Smooth muscle cell (in vitro differentiated cells): Measurements from ENCODE around the gene SLC25A17. TPM values are rescaled to one million over a fixed set of nuclear protein-coding genes. Genes with fewer than 3 reads are reported as not detected.

ENCODE experiments used
- DNase-seq: peaks from one replicate; lab custom pipeline; 2025; ENCODE audit not compliant: unreplicated experiment; lab: John Stamatoyannopoulos, UW
- H2AFZ ChIP-seq: fragments of 200-600 bp; sonication (generic); 2 replicates; pipeline ENCODE4 v1.6.0; 2016; ENCODE audit warnings: antibody characterized with exemption, low read depth, mild to moderate bottlenecking
- H3F3A ChIP-seq: fragments of 200-600 bp; sonication (generic); 2 replicates; pipeline ENCODE4 v1.6.0; 2017; ENCODE audit warnings: antibody characterized with exemption, low read depth
- H3K27ac ChIP-seq: fragments of 200-600 bp; sonication (generic); 2 replicates; pipeline ENCODE4 v1.5.1; 2016; ENCODE audit warnings: low read depth, mild to moderate bottlenecking
- H3K27me3 ChIP-seq: fragments of 200-600 bp; sonication (generic); 2 replicates; pipeline ENCODE4 v1.6.1; 2016; ENCODE audit warnings: low read depth, mild to moderate bottlenecking
- H3K36me3 ChIP-seq: fragments of 200-600 bp; sonication (generic); 2 replicates; pipeline ENCODE4 v1.5.1; 2016; ENCODE audit warnings: low read depth
- H3K4me1 ChIP-seq: fragments of 200-600 bp; sonication (generic); 2 replicates; pipeline ENCODE4 v1.5.1; 2016; ENCODE audit warnings: low read depth
- H3K4me2 ChIP-seq: fragments of 200-600 bp; sonication (generic); 2 replicates; pipeline ENCODE4 v1.6.0; 2016; ENCODE audit warnings: mild to moderate bottlenecking
- H3K4me3 ChIP-seq: fragments of 200-600 bp; sonication (generic); 2 replicates; pipeline ENCODE4 v1.5.1; 2016; ENCODE audit warnings: mild to moderate bottlenecking
- H3K79me2 ChIP-seq: fragments of 200-600 bp; sonication (generic); 2 replicates; pipeline ENCODE4 v1.6.0; 2016; ENCODE audit warnings: low read depth, mild to moderate bottlenecking
- H3K9ac ChIP-seq: fragments of 200-600 bp; sonication (generic); 2 replicates; pipeline ENCODE4 v1.6.0; 2016; ENCODE audit warnings: low read depth
- H3K9me3 ChIP-seq: fragments of 200-600 bp; sonication (generic); replicated peaks from 2 replicates; pipeline ENCODE4 v1.5.1; 2016; ENCODE audit warnings: low read depth
- H4K20me1 ChIP-seq: fragments of 200-600 bp; sonication (generic); 2 replicates; pipeline ENCODE4 v1.6.0; 2016; ENCODE audit warnings: low read depth
- WGBS: methylation state at CpG from one replicate; pipeline ENCODE4 v1.1.7; 2016; ENCODE audit warnings: low lambda C conversion rate; 5-methylcytosine and 5-hydroxymethylcytosine counted together
- polyA plus RNA-seq: library from polyadenylated mRNA; unstranded; fragments of >200 nt; fragmentation: Nextera tagmentation; extraction: Ambion mirVana; gene quantifications from 2 replicates; pipeline ENCODE4 v1.2.1, GENCODE V29; 2016
- total RNA-seq: library from RNA; depleted of rRNA; stranded (reverse); fragments of >200 nt; gene quantifications from 2 replicates; pipeline ENCODE4 v1.2.3, GENCODE V29; 2014
- TF ChIP-seq, protein P1 (sequence below): fragments of 200-600 bp; sonication (generic); IDR thresholded peaks from 2 replicates; pipeline ENCODE4 v1.5.1; 2017; ENCODE audit warnings: borderline replicate concordance, mild to moderate bottlenecking, antibody characterized with exemption; ENCODE audit not compliant: insufficient read depth, poor library complexity, severe bottlenecking

Gene SLC25A17
- total and polyA plus RNA-seq, 2 experiments from 2014 or later = 28.9 to 31.5 TPM

DNA sequence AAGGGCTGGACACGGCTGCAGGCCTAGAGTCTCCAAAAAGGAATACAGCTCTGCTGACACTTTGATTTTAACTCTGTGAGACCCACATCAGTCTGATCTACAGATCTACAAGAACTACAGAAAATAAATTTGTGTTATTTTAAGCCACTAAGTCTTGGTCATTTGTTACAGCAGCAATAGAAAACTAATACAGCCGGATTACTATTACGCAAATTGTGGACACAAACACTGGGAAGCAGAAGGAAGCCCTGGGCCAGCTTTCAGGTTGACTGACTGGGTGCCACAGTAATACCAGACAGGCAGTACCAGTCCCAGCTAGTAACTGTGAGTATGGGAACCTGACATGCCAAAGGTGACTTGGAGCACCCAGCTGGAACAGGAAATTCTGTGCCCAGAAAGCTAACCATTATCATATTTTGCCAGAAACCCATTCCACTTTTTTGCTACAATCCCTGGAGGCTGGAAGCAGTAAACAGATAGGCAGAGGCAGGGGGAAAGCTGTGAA lies 13.4 kb downstream of the SLC25A17 start:
- Histone ChIP-seq H3K4me3 (no peak overlapping the region), H3K27ac (peak overlapping the region; percentile 32), H3K4me2 (peak overlapping the region; percentile 10), H3K9ac (no peak overlapping the region), H3K4me1 (no peaks in the 10 kb centered on the region), H3F3A (no peaks in the 10 kb centered on the region), H3K79me2 (peaks cover 78% of the 10 kb centered on the region), H4K20me1 (peaks cover 11% of the 10 kb centered on the region), H3K36me3 (no peaks in the 10 kb centered on the region), H3K27me3 (no peaks in the 10 kb centered on the region), H2AFZ (no peak overlapping the region), H3K9me3 (no peaks in the 10 kb centered on the region)
- TF ChIP-seq, protein P1, sequence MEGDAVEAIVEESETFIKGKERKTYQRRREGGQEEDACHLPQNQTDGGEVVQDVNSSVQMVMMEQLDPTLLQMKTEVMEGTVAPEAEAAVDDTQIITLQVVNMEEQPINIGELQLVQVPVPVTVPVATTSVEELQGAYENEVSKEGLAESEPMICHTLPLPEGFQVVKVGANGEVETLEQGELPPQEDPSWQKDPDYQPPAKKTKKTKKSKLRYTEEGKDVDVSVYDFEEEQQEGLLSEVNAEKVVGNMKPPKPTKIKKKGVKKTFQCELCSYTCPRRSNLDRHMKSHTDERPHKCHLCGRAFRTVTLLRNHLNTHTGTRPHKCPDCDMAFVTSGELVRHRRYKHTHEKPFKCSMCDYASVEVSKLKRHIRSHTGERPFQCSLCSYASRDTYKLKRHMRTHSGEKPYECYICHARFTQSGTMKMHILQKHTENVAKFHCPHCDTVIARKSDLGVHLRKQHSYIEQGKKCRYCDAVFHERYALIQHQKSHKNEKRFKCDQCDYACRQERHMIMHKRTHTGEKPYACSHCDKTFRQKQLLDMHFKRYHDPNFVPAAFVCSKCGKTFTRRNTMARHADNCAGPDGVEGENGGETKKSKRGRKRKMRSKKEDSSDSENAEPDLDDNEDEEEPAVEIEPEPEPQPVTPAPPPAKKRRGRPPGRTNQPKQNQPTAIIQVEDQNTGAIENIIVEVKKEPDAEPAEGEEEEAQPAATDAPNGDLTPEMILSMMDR = no peak
- no peak for DNase-seq
- WGBS = 78% methylated on average over 3 of the region's 3 CpGs

DNA sequence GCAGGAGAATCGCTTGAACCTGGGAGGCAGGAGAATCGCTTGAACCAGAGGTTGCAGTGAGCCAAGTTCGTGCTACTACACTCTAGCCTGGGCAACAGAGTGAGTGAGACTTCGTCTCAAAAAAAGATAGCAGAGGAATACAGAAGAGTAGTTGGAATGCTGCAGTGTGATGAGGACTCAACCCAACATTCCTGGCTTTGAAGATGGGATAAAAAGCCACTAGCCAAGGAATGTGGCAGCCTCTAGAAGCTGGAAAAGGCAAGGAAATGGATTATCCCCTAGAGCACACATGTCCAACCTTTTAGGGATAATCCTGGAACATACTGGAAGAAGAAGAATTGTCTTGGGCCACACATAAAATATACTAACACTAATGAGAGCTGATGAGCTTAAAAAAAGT lies 13.9 kb downstream of the SLC25A17 start:
- no peaks in the 10 kb centered on the region for H3K9me3 ChIP-seq
- H3K27me3 ChIP-seq = no peaks in the 10 kb centered on the region
- no peak overlapping the region for H3K9ac ChIP-seq
- peak overlapping the region; percentile 10 for H3K4me2 ChIP-seq
- no peaks in the 10 kb centered on the region for H3K4me1 ChIP-seq
- H3F3A ChIP-seq = no peaks in the 10 kb centered on the region
- 69% methylated on average over 4 of the region's 4 CpGs for WGBS
- H3K36me3 ChIP-seq = no peaks in the 10 kb centered on the region
- peaks cover 73% of the 10 kb centered on the region for H3K79me2 ChIP-seq
- no peak overlapping the region for H3K4me3 ChIP-seq
- TF ChIP-seq, protein P1 = no peak
- DNase-seq = no peak
- H2AFZ ChIP-seq = no peak overlapping the region
- peaks cover 10% of the 10 kb centered on the region for H4K20me1 ChIP-seq
- H3K27ac ChIP-seq = peak overlapping the region; percentile 32

DNA sequence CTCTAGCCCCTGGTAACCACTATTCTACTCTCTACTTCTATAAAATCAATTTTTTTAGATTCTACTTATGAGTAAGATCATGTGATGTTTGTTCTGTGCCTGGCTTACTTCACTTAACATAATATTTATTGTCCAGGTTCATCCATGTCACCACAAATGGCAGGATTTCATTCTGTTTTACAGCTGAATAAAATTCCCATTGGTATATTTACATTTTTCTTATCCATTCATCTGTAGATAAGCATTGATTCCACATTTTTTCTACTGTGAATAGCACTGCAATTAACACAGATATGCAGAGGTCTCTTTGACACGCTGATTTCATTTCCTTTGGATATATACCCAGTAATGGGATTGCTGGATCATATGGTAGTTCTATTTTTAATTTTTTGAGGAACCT lies 15.8 kb downstream of the SLC25A17 start:
- TF ChIP-seq, protein P1 = no peak
- Histone ChIP-seq H3K4me1 (no peaks in the 10 kb centered on the region), H3F3A (no peaks in the 10 kb centered on the region), H3K36me3 (no peaks in the 10 kb centered on the region), H3K4me3 (no peak overlapping the region), H3K27ac (no peak overlapping the region), H3K27me3 (no peaks in the 10 kb centered on the region), H4K20me1 (peaks cover 5% of the 10 kb centered on the region), H3K4me2 (no peak overlapping the region), H2AFZ (no peak overlapping the region), H3K9me3 (no peaks in the 10 kb centered on the region), H3K9ac (no peak overlapping the region), H3K79me2 (peaks cover 57% of the 10 kb centered on the region)
- DNase-seq = no peak
- 94% methylated on average over 1 of the region's 1 CpG for WGBS

DNA sequence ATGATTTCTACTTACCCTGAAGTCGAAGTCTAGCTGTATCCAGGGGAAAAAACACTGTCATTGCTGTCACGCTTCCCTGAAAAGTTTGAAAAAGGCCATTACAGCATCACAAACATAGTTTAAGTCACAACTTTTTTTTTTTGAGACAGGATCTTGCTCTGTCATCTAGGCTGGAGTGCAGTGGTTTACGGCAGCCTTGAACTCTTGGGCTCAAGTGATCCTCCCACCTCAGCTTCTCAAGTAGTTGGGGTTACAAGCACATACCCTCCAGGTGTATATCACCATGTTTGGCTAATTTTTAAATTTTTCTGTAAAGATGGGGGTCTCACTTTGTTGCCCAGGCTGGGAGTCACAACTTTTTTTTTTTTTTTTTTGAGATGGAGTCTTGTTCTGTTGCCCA lies 20.1 kb downstream of the SLC25A17 start:
- TF ChIP-seq, protein P1 = no peak
- Histone ChIP-seq H3K4me2 (no peak overlapping the region), H3K36me3 (no peaks in the 10 kb centered on the region), H3F3A (no peaks in the 10 kb centered on the region), H3K79me2 (peaks cover 23% of the 10 kb centered on the region), H3K4me1 (no peaks in the 10 kb centered on the region), H3K4me3 (no peak overlapping the region), H3K27me3 (no peaks in the 10 kb centered on the region), H3K27ac (no peak overlapping the region), H3K9ac (no peak overlapping the region), H2AFZ (no peak overlapping the region), H3K9me3 (no peaks in the 10 kb centered on the region), H4K20me1 (no peaks in the 10 kb centered on the region)
- 97% methylated on average over 3 of the region's 3 CpGs for WGBS
- DNase-seq = no peak
